GM19468 (cell line): ENCODE measurements around the gene RABGAP1.
"Not testable (repeated sequence)": the region's sequence is repeated elsewhere in the genome, so short reads cannot be mapped to it uniquely, and the experiment has no call there.

Source experiments
- ATAC-seq: cut with Tn5 transposase; IDR thresholded peaks from one replicate; pipeline ENCODE4 v1.9.1; 2021; ENCODE audit warnings: mild to moderate bottlenecking, moderate library complexity, moderate number of reproducible peaks; ENCODE audit not compliant: unreplicated experiment; ENCODE audit errors: extremely low read depth

The RABGAP1 gene

DNA sequence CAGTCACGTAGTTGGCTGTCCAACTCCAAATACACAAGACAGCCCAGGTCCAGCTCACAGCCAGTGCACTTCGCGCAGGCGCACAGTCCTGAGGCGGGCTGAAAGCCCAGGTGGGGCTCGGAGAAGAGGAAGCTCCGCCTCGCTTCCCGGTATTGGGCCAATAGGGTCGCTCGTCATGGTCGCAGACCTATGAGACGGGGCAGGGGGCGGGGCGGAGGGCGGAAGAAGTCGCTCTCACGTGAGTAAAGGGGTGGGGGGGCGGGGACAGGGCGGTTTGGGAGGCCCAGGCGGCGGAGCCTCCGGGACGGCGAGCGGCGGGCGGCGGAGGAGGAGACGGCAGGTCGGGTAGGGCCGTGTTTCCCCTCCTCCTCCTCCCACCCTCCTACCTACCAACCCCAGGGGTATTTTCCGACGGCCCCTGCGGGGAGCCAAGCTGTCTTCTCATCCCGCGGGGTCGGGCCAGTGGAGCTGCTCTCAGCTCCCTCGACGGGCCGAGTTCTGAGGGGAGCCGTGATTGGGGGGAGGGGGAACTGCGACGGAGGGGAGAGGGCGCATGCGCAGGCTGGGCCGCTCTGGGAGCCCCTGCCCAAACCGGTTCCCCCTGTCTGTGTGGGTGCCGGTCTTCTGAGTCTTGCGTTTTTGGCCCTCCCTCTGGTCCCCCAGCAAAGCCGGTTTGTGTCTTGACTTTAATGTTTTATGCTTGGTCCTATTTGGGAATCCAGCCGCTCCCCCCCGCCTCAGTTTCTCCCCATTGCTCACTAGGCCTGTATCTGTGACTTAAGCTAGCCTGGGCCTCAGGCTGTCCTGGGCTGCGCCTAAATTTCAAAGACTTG lies at the start of gene RABGAP1:
Gene RABGAP1 (plus strand): TSS at position 272 of the 833 bp plus-strand sequence. CDS start 16,040 bp downstream, outside the sequence.
- peak; percentile 99 for ATAC-seq

DNA sequence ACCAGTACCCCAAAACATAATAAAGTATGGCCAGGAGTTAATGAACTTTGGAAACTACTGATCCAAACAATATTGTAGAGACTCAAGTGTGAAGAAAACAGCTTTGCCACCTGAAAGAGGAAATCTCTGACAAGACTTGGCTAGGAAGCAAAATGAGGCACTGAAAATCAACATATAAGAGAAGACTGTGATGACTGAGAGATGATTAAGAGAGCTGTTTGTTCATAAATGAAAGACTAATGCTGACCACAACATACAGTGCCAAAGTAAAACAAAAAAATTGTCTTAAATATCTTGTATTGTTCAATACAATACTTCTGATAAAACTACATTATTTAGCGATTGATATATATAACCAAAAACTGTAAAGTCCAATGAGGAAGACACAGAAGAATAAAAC lies 42.9 kb upstream of the RABGAP1 start:
- ATAC-seq: no peak

DNA sequence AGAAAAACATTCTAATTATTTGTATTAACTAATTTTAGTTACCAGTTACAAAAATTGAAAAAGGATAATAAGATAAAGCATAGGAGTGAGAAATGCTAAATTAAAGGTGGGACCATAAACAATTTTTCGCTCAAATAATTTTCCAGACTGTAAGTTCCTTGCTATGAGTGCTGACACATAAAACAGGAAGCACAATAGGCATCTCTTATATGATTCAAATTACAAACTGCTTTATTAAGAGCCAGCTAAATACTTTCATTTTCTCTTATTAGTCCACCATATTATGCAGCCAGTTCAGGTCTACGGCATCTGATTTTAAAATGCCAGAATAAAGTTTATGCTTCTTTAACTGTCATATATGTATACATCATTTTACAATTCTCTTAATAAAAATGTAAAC lies 40.0 kb upstream of the RABGAP1 start:
- ATAC-seq: no peak

DNA sequence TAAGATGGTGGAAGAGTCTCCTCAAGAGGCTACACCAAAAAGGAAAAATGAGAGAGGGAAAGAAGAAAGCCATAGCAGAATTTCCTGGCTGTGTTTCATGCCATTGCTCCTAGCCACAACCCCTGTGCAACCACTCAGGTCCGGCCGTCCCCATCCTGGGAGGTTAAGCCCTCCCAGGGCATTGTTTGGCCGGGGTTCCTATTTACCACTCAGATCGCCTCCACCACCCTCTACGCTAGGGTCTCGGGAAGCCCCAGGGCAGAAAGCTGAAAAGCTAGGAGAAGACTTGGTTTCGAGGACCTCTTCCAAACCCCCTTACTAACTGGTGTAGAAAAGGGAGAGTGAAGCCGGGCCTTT lies 36.4 kb upstream of the RABGAP1 start:
- ATAC-seq: no peak

DNA sequence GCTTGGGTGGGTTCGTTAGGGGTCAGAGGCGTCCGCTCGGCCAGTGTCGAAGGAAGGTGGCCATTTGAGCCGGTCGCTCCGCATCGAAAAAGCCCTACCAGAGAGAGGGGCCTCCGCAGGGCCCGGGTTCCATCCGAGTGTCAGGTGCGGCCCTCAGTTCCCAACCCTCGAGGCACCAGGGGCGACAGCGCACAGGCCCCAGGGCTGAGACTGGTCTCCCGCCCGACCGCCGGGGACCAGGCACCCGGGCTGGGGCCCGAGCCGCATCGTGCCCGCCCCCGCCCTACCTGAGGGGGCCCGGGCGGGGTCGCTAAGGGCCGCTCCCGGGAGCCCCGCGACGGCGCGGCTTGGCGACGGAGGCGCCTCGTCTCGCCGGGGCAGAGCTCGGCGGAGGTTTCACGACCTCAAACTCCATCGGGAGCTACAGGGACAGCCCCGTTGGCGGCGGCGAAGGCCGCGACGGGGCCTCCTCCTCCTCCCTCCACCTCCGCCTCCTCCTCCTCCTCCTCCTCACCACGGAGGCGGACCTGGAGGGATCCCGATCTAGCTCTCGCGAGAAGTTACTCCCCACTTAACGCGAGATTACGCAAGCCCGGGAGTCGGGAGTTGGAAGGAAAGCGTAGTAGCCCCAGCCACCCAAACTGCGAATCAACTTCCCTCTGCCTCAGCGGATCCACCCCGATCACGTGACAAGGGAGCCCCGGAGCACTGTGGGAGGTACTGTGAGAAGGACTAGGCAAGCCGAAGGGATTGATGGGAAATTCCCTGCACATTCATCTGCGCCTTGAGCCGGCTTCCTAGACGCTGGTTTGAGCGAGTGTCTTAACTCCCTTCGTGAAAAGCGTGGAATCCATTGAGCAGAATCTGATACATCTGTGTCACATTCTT lies 35.8 kb upstream of the RABGAP1 start, which contains the start of gene RC3H2:
Gene RC3H2 (minus strand): TSS at position 537 of the 888 bp plus-strand sequence. CDS start 7,850 bp downstream, outside the sequence.
- ATAC-seq: peak; percentile 82

DNA sequence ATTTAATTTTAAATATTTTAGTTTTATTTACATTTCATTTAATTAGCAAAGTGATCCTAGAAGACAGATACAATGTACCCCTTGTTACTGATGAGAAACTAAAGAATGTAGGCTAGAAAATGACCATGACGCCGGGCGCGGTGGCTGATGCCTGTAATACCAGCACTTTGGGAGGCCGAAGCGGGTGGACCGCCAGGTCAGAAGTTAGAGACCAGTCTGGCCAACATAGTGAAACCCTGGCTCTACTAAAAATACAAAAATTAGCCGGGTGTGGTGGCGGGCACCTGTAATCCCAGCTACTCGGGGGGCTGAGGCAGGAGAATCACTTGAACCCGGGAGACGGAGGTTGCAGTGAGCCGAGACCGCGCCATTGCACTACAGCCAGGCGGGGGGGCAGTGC lies 34.7 kb upstream of the RABGAP1 start:
- ATAC-seq: not testable (repeated sequence)

DNA sequence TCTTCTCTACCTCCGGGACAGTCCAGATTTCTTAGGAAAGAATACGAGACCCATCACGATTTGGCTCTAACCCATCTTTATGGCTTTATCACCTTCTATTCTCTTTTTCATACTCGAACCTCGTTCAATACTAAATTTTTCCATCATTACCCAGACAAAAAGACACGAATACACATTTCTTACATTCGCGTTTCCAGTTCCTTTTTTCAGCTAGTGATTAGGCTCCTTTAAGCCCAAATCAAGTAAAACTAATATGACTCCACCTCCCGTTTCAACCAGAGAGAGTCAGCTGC lies 28.2 kb upstream of the RABGAP1 start:
- ATAC-seq: no peak

DNA sequence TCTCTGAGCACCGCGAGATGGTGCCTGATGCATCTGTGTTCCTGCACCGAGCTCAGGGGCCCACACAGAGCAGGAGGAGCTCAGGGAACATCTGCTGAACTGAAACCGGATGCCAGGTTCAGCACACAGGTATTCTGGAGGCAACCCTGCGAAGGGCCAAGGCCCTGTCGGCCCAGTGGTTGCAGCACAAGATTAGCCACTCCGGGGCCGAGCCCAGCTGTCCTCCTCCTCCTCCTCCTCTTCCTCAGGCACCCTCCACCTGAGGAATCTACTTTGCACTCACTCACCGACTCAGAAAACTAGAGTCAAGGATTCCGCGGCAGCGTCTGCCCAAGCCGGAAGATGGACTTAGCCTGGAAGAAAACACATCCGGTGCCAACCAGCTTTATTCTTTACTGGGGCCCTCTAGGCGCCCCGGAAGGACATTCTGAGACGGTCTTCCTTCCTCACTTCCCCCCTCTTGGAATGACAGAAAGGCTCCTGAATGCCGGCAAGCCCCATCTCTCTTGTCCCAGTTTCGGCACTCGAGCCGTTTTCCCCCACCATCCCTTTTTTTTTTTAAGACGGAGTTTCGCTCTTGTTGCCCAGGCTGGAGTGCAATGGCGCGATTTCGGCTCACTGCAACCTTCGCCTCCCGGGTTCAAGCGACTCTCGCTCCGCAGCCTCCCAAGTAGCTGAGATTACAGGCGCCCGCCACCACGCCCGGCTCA lies 27.7 kb upstream of the RABGAP1 start, which contains the start of gene ZBTB6:
Gene ZBTB6 (minus strand): TSS at position 360 of the 710 bp plus-strand sequence. CDS start 1,251 bp downstream, outside the sequence.
- ATAC-seq: peak; percentile 93

DNA sequence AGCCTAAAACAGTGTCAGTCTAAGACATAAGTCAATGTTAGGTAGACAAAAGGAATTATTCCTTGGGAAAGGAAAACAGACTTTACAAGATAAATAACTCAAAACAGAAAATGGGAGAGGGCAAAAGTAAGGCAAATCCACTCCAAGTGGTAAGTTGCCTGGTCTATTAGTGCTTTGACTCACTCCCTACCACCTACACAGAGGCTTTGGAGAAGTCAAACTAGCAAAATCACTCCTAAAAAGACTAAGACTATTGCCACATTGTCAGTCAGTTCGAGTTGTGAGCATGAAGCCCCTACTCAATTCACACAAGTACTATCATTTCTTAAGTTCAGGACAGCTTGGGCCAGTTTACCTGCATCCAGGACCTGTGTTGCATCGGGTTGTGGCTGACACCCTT lies 22.5 kb upstream of the RABGAP1 start:
- no peak for ATAC-seq

DNA sequence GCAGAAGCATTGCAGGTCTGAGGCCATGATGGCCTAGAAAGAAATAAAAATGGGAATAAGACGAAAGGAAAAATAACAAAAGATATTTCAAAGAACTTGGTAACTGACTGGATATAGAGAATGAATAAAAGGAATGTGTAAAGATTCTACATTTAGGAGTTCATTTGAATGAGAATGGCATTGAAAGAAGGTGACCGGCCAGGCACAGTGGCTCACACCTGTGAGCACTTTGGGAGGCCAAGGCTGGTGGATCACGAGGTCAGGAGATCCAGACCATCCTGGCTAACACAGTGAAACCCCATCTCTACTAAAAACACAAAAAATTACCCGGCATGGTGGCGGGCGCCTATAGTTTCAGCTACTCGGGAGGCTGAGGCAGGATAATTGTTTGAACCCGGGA lies 18.1 kb upstream of the RABGAP1 start:
- no peak for ATAC-seq

DNA sequence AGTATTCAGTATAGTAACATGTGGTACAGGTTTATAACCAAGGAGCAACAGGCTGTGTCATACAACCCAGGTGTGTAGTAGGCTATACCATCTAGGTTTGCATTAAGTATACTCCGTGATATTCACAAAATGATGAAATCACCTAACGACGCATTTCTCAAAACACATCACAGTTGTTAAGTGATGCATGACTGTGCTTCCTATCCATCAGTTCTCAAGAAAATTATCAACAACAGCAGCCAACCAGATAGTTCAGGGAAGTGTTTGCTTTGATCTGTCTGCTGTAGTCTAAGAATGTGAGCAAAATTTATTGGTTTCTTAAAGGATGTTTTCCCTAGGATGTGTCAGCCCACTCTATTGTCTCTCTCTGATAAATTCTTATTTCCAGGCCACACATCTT lies 16.9 kb upstream of the RABGAP1 start:
- no peak for ATAC-seq

DNA sequence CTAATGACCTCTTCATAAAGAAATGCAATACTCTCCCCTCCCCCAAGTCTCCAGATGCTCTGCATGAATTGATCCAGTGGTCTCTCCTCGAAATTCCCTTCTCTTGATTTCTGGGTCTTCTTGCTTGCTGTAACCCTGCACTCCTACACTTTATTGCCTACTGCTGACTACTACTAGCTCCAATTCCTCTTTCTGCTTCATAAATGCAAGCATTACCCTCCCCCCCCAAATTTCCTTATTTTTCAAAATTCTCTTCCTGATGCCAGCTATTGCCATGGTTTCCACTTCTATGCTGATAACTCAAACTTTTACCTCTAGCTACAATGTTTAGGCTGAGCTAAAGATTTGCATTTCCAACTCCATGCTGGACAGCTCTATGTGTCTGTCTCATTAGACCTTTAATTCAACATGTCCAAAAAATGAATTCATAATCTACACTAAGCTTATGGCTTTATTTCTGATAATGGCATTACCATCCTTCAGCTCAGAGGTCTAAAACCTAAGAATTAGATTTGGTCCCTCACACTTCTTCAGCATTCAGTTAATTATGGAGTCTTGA lies 10.9 kb upstream of the RABGAP1 start:
- ATAC-seq: no peak

DNA sequence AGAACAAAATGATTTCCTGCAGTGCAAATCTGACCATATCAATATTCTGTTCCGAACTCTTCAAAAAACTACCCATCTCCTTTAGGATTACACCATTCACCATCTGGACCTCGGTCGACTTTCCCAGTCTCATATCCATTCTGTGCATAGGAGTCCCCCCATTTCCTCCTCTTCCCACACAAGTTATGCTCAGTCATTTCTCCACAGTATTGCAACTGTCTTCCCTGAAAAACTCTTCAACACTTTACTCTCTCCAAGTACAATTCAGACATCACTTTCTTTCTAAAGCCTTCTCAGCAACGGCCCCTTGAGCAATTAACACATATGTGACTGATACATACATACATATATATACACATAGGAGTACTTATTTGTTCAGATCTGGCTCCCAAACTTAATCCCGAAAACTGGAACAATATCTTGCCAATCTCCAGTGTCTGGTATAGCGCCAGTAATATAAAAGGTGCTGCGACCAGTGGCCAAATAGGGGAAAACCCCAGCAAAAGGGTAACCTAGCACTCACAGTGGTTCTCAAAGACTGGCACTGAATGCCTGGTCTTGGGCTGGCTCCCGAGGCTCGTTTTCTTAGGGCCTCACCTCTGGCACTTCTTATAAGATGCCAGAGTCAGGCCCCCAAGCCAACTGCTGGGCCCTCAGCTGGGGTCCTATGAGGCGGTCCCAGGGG lies 10.1 kb upstream of the RABGAP1 start:
- no peak for ATAC-seq

DNA sequence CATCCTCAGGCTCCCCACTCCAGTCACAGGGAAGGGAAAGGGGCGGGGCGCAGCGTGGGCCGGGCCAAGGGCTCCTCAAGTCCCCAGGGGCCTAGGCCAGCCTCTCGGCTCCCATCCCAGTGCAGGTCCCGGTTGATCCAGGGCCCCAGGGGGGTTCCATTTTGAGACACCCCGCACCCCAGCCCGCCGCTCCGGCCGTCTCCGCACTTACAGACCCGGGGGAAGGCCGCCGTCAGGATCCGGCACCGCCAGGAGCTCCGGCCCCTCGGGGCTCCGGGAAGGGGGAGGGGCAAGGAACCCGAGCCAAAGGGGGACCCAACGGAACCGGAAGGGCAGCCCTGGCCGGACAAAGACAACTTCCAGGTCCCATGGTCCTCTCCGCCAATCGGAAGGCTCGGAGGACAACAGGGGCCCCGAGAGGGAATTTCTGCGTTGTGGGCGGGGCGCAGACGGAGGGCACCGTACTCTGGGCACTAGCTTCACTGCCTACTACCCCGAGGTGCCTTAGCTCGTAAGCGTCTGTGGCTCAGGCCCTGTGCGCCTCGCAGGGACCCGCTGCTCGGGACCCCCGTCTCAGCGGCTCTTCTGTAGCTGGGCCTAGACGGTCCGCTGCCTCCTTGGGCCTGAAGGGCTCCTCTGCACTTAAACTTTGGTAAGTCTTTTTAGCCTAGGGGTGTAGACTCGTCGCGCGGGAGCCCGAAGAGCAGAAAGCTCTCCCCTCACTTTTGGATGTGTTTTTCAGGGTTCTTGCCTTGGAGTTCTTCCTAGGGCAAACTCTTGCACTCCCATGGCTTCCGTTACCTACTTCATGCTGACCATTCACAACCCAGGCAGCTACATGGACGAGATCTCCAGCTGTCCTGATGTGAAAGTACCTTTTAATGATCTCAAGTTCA lies 9.3 kb upstream of the RABGAP1 start, which contains the start of gene ZBTB26:
Gene ZBTB26 (minus strand): TSS at position 287 of the 896 bp plus-strand sequence. CDS start 11,578 bp downstream, outside the sequence.
- ATAC-seq: peak; percentile 98

DNA sequence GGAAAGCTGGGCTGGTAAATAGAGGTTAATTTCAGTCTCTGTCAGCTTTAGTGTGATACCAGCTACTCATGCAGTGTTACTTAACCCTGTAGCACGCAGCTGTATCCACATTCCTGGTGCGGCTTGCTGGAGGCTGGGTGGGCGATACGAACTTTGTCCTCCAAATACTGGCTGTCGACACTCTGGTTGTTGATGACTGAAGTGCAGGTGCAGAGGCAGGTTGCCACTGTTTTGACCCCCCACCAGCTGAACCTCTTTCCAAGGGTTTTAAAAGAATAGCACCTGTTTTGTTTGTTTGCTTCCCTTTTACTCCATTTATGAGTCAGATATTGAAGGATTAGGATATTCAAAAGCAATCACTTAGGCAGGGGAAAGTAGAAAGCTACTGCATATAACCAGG lies 4.4 kb upstream of the RABGAP1 start:
- ATAC-seq: no peak

DNA sequence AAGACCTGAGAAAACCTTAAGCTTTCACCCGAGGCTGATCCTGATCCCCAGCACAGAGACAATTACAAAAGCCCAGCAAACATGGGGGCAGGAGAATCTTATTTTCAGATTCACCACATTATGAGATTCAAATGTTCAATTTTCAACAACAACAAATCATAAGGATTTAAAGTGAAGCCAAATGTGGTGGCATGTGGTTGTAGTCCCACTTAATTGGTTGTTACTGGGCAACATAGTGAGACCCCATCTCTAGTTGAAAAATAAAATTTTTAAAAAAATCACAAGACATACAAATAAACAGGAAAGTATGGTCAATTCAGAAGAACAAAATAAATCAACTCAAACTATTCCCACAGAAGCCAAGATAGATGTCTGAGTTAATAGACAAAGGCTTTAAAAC lies 3.9 kb upstream of the RABGAP1 start:
- no peak for ATAC-seq

DNA sequence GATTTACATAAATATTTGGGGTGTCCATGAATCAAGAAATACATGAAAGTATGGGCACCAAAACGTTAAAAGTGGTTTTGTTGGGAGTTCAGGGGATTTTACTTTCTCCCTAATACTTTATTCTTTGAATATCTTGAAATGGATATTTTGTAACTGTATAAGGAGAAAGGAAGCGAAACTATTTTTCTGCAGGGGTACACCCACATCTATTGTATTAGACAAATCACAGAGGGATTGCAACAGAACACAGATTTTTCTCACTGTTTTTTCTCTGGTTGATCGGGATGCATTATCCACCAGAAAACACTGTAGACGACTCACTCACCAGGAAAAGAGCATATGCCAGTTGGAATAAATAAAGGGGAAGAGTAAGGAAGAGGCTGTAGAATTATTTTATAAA lies 1.2 kb upstream of the RABGAP1 start:
- ATAC-seq: no peak

DNA sequence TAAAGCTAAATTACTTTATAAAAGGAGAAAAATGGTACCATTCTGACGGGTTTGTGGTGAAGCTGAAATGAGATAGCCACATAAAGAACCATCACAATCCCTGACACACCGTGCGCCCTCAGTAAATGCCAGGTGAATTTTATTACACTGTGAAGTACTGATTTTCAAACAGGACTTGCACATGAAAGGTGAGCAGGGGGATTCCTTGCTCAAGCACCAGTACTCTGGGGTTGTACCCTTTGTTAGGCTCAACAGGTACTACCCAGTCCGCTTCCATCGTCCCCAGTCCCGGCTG lies 419 bp upstream of the RABGAP1 start:
- ATAC-seq: no peak
